Measurements from ENCODE around the gene CDK5R2.

DNA sequence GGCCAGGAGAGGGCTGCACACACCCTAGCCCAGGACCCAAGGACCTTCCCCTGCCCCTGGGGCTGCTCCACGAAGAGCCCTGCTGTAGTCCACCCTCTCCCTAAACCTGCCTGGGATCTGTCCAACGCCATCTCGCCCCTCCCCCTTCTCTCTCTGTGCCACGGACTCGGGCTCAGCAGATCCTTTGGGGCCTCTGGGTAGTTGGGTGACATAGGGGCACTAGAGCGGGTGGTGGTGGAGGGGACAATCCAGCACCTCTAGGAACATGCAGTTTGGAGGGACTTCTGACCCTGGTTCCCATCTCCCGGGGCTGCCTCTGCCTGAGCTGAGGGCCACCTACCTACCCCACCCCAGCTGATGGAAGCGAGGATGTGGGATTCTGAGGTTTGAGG lies 41.1 kb downstream of the CDK5R2 start:
- TF ChIP-seq POLR2A (IDR thresholded peaks at IDR 0.05) = no peak
- TF ChIP-seq, protein P1, sequence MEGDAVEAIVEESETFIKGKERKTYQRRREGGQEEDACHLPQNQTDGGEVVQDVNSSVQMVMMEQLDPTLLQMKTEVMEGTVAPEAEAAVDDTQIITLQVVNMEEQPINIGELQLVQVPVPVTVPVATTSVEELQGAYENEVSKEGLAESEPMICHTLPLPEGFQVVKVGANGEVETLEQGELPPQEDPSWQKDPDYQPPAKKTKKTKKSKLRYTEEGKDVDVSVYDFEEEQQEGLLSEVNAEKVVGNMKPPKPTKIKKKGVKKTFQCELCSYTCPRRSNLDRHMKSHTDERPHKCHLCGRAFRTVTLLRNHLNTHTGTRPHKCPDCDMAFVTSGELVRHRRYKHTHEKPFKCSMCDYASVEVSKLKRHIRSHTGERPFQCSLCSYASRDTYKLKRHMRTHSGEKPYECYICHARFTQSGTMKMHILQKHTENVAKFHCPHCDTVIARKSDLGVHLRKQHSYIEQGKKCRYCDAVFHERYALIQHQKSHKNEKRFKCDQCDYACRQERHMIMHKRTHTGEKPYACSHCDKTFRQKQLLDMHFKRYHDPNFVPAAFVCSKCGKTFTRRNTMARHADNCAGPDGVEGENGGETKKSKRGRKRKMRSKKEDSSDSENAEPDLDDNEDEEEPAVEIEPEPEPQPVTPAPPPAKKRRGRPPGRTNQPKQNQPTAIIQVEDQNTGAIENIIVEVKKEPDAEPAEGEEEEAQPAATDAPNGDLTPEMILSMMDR (IDR thresholded peaks at IDR 0.05) = no peak
